Skeletal muscle tissue (tissue), 4 donors: ENCODE measurements around the gene MELTF. TPM values are rescaled to one million over a fixed set of nuclear protein-coding genes. Genes with fewer than 3 reads are reported as not detected.

ENCODE experiments used
- H3K27ac ChIP-seq: one replicate; pipeline ENCODE4 v1.7.0; 2013; ENCODE audit warnings: mild to moderate bottlenecking, low read depth, low read length, inconsistent platforms
- H3K27me3 ChIP-seq, 3 donors: one replicate each; pipeline ENCODE4 v1.7.0; 2013; ENCODE audit warnings: low read length in 3 of 3; ENCODE audit not compliant: control insufficient read depth in 3 of 3, insufficient read depth in 3 of 3
- H3K36me3 ChIP-seq, 3 donors: one replicate each; pipeline ENCODE4 v1.7.0; 2013; ENCODE audit warnings: low read length in 3 of 3; ENCODE audit not compliant: control insufficient read depth in 3 of 3, insufficient read depth in 3 of 3
- H3K4me1 ChIP-seq, 3 donors: one replicate each; pipeline ENCODE4 v1.7.0; 2013; ENCODE audit warnings: low read length in 3 of 3, mild to moderate bottlenecking in 3 of 3; ENCODE audit not compliant: control insufficient read depth in 3 of 3, insufficient read depth in 3 of 3
- H3K4me3 ChIP-seq, 3 donors: one replicate each; pipeline ENCODE4 v1.7.0; 2013; ENCODE audit warnings: low read length in 3 of 3
- H3K9ac ChIP-seq, 3 donors: one replicate each; pipeline ENCODE4 v1.7.0; 2013; ENCODE audit warnings: low read length in 3 of 3, mild to moderate bottlenecking in 3 of 3, moderate library complexity in 2 of 3, low read depth in 1 of 3
- H3K9me3 ChIP-seq, 3 donors: one replicate each; pipeline ENCODE4 v1.7.0; 2013; ENCODE audit warnings: low read length in 3 of 3; ENCODE audit not compliant: control insufficient read depth in 3 of 3
- total RNA-seq: library from RNA; depleted of rRNA; stranded (reverse); fragments of >200 nt; gene quantifications from one replicate; pipeline ENCODE4 v1.2.3, GENCODE V29; 2014
- donor health status: Osteomylitis.

Gene MELTF
- total RNA-seq, 1 donor from 2014 or later: 8.9 TPM

DNA sequence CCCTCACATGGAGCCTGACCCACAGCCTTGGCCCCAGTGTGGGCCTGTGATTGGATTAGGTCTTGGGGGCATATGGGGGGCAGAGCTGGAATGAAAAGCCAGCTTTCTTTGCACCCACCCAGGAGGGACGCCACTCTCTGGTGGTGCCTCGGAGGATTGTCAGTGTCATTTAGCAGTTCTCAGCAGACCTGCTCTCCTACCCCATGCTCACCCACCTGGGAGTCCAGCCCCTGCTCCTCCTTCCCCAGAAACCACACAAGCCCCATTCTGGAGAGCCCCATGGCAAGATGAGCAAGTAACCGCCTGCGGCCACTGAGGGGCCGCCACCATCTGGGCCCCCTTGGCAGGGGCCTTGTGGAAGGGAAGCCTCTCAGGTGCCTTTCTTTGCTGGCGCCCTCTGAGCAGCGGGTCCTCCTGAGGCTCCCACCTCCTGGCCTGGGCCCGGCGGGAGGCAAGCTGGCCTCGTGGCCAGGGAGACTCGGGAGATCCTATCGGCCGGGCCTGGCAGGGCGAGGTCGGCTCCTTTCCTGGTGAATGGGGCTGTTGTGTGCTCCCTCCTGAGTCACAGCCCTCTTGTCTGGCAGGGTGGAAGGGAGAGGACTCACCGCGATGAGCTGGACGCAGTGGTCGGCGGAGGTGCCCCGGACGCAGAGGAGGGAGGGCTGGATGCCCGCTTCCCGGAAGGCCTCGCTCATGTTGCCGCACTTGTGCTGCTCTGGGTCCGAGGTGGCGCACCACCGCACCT lies 2.3 kb downstream of the MELTF start:
- H3K4me3 ChIP-seq: no peak overlapping the region
- no peak overlapping the region for H3K9ac ChIP-seq
- no peak overlapping the region for H3K27ac ChIP-seq
- H3K36me3 ChIP-seq: no peaks in the 10 kb centered on the region
- peaks cover 11 to 15% (median 12%) of the 10 kb centered on the region in 3 donors for H3K4me1 ChIP-seq
- H3K27me3 ChIP-seq: peaks cover 22 to 40% (median 33%) of the 10 kb centered on the region in 3 donors
- no peaks in the 10 kb centered on the region for H3K9me3 ChIP-seq

DNA sequence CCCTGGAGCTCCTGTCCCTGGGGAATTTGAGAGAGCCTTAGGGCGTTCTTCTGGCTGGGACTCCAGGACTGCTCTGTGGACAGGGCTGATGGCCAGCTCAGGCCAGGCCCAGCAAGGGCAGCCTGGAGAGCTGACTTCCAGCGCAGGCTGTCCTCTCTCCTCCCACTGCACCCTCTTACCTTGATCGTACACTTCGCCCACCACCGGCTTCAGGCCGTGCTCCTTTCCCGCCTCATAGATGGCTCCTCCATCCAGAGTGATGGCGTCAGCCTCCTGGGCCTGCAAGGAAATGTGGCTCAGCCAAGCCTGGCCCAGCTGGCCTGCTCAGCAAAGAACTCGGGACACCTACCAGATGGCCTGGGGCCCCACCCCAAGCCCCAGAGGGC lies 3.1 kb downstream of the MELTF start:
- no peak overlapping the region for H3K9ac ChIP-seq
- no peak overlapping the region for H3K27ac ChIP-seq
- peaks cover 25 to 47% (median 37%) of the 10 kb centered on the region in 3 donors for H3K27me3 ChIP-seq
- no peaks in the 10 kb centered on the region for H3K9me3 ChIP-seq
- no peaks in the 10 kb centered on the region for H3K36me3 ChIP-seq
- H3K4me1 ChIP-seq: peaks cover 5 to 12% (median 10%) of the 10 kb centered on the region in 3 donors
- no peak overlapping the region for H3K4me3 ChIP-seq

GRCh38 chr3:197025736-197026480 lies 3.7 kb downstream of the MELTF start:
- Histone ChIP-seq H3K9ac (no peak overlapping the region), H3K36me3 (no peaks in the 10 kb centered on the region), H3K9me3 (no peaks in the 10 kb centered on the region), H3K27me3 (peaks cover 20 to 47% (median 39%) of the 10 kb centered on the region in 3 donors), H3K4me3 (no peak overlapping the region), H3K27ac (no peak overlapping the region), H3K4me1 (peaks cover 3 to 6% (median 4%) of the 10 kb centered on the region in 3 donors)

GRCh38 chr3:197024881-197025735 lies 4.5 kb downstream of the MELTF start:
- Histone ChIP-seq H3K9ac (no peak overlapping the region), H3K9me3 (no peaks in the 10 kb centered on the region), H3K4me1 (peaks cover 0 to 4% (median 3%) of the 10 kb centered on the region in 3 donors), H3K4me3 (no peak overlapping the region), H3K27me3 (peaks cover 14 to 41% (median 37%) of the 10 kb centered on the region in 3 donors), H3K36me3 (no peaks in the 10 kb centered on the region), H3K27ac (no peak overlapping the region)

- H3K9ac ChIP-seq: no peak overlapping the region
- no peaks in the 10 kb centered on the region for H3K36me3 ChIP-seq
- H3K4me1 ChIP-seq: peaks cover 0 to 4% (median 3%) of the 10 kb centered on the region in 3 donors
- H3K9me3 ChIP-seq: no peaks in the 10 kb centered on the region
- no peak overlapping the region for H3K4me3 ChIP-seq
- H3K27me3 ChIP-seq: peaks cover 11 to 37% (median 33%) of the 10 kb centered on the region in 3 donors
- no peak overlapping the region for H3K27ac ChIP-seq
These were observed 5.5 kb downstream of the MELTF start for GRCh38 chr3:197023998-197024651.

DNA sequence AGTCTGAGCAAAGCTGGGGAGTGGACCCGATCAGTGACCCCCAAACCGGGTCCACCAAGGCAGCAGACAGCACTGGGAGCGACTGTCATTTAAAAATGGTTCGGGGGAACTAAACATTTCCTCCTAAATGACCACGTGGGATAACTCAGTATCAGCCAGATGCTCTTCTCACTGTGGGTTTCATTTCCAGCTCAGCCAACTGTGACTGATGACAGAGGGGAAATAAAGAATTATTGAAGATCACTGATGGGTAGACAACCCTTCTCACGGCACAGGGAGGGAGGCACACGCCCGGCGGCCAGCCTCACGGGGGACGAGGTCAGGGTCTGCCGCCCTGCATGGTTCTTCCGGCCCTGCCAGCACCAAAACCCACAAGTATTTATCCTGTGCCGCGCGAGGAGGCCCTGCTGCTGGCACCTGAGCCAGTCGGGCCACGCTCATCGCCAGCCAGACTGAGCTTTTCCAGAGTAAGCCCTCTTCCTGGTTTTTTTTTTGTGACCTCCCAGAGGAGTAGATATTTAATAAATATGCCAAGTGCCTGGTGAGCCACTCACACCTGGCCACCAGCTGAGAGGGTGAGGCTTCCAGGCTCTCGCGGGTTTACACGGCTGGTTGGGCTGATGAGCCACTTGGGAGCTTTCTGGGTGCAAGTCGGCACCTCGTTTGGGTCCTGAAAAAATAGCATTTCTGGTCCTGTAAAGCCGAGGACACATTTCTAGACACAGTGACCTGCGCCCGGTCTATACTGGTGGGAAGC lies 6.2 kb downstream of the MELTF start:
- H3K9ac ChIP-seq: no peak overlapping the region
- no peaks in the 10 kb centered on the region for H3K36me3 ChIP-seq
- no peak overlapping the region for H3K27ac ChIP-seq
- H3K9me3 ChIP-seq: no peaks in the 10 kb centered on the region
- H3K27me3 ChIP-seq: peaks cover 10 to 37% (median 30%) of the 10 kb centered on the region in 3 donors
- no peak overlapping the region for H3K4me3 ChIP-seq
- H3K4me1 ChIP-seq: peaks cover 0 to 4% (median 3%) of the 10 kb centered on the region in 3 donors

DNA sequence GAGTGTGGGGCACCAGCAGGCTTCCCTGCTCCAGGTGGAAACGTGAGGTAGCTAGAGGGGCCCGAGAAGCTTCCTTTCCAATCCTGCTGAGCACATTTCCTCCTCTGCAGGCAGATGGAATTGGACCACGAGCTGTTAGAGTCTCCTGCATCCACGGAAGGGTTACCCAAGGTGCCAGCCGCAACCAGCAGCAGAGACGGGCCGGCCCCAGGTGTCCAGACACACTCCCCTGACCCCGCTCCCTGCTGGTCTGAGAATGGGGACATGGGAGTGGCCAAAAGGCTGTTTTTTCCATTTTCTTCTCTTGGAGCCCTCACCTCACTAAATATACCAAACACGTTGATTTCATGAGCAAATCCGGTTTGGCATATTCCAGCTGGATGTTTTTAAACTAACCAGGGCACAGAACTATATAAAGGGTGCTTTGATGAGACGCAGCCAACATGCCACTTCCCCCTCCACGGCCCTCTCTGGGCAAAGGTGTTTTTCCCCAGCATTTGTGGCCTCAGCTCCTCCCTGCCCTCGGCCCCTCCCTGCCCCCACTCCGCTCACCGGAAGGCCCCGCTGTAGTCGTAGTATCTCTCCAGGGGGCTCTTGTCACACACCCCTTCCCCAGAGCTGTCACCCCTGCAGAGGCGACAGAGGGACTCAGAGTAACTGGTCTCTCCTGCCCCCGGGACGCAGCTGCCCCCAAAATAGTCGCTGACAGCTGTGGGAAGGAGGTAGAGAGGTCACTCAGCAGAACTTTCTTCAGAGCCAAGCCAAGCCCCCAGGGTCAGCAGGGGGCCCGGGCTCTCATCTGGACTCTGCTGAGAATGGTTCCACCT lies 7.0 kb downstream of the MELTF start:
- Histone ChIP-seq H3K27me3 (peaks cover 10 to 37% (median 30%) of the 10 kb centered on the region in 3 donors), H3K4me1 (peaks cover 0 to 4% (median 3%) of the 10 kb centered on the region in 3 donors), H3K36me3 (no peaks in the 10 kb centered on the region), H3K27ac (no peak overlapping the region), H3K9ac (no peak overlapping the region), H3K9me3 (no peaks in the 10 kb centered on the region), H3K4me3 (no peak overlapping the region)

DNA sequence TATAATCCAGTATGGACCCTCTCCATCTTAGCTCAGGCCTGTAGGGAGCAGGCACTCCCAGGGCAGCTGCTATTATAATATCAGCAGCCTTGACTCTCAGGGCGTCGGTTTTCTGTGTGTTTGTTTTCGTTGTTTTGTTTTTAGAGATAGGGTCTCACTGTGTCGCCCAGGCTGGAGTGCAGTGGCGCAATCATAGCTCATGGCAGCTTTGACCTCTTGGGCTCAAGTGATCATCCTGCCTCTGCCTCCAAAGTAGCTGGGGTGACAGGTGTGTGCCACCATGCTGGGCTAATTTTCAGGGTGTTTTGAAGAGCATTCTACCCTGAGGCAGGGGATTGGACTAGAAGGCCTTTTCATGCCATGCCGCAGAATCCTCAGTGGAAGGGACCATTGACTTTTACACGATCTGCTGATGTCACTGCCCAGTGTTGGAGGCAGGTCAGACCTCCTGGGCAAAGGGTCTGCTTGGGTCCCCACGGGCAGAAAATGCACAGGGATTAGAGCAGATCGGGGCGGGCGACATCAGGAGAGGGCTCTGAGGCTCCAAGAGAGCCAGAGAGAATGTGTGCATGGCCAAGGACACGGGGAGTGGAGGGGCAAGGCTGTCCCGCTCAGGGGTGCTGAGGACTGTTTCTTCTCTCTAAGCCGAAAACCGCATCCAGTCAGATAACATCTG lies 7.8 kb downstream of the MELTF start:
- H3K27me3 ChIP-seq: peaks cover 10 to 37% (median 30%) of the 10 kb centered on the region in 3 donors
- peaks cover 0 to 4% (median 3%) of the 10 kb centered on the region in 3 donors for H3K4me1 ChIP-seq
- H3K9me3 ChIP-seq: no peaks in the 10 kb centered on the region

More for the DNA sequence above, 7.8 kb downstream of the MELTF start:
- H3K9ac ChIP-seq: no peak overlapping the region
- H3K4me3 ChIP-seq: no peak overlapping the region
- no peak overlapping the region for H3K27ac ChIP-seq
- no peaks in the 10 kb centered on the region for H3K36me3 ChIP-seq
